AG04450 (cell line): ENCODE measurements around the gene MCC. TPM values are rescaled to one million over a fixed set of nuclear protein-coding genes. Genes with fewer than 3 reads are reported as not detected.

Experiments
- CTCF ChIA-PET: fragments of 300-600, 350-600 bp; formaldehyde crosslinking; extraction: SDS; loops from one replicate; lab custom pipeline; 2022; ENCODE audit warnings: antibody characterized with exemption, inconsistent platforms; lab: Charles Lee
- POLR2A ChIA-PET: fragments of 350-600 bp; formaldehyde crosslinking; extraction: SDS; loops from one replicate; lab custom pipeline; 2021; ENCODE audit warnings: antibody characterized with exemption, inconsistent platforms; lab: Yijun Ruan, JAX
- DNase-seq: peaks from one replicate; pipeline ENCODE4 v3.0.0-alpha.2; 2011; ENCODE audit warnings: low read depth, low spot score
- H3K27ac ChIP-seq: one replicate; pipeline ENCODE4 v1.5.1; 2012; ENCODE audit warnings: low read depth, low read length, control low read depth
- H3K27me3 ChIP-seq: one replicate; pipeline ENCODE4 v1.6.0; 2012; ENCODE audit warnings: low read length; ENCODE audit not compliant: control insufficient read depth, insufficient read depth
- H3K4me3 ChIP-seq: 2 replicates; pipeline ENCODE4 v1.5.1; 2011; ENCODE audit warnings: mild to moderate bottlenecking, low read depth, low read length, control low read depth
- H3K9me3 ChIP-seq: 2 replicates; pipeline ENCODE4 v1.5.1; 2012; ENCODE audit warnings: low read length; ENCODE audit not compliant: control insufficient read depth, insufficient read depth
- polyA plus RNA-seq: library from polyadenylated mRNA; depleted of rRNA; stranded (reverse); fragments of >200 nt; gene quantifications from 2 replicates; pipeline ENCODE4 v1.2.3, GENCODE V29; 2011
- TF ChIP-seq, protein P1 (sequence below): IDR thresholded peaks from 2 replicates; pipeline ENCODE4 v1.5.1; 2011; ENCODE audit warnings: low read depth, low read length, control low read depth, inconsistent platforms

MCC gene
- polyA plus RNA-seq, 1 experiment: 17.5 TPM

DNA sequence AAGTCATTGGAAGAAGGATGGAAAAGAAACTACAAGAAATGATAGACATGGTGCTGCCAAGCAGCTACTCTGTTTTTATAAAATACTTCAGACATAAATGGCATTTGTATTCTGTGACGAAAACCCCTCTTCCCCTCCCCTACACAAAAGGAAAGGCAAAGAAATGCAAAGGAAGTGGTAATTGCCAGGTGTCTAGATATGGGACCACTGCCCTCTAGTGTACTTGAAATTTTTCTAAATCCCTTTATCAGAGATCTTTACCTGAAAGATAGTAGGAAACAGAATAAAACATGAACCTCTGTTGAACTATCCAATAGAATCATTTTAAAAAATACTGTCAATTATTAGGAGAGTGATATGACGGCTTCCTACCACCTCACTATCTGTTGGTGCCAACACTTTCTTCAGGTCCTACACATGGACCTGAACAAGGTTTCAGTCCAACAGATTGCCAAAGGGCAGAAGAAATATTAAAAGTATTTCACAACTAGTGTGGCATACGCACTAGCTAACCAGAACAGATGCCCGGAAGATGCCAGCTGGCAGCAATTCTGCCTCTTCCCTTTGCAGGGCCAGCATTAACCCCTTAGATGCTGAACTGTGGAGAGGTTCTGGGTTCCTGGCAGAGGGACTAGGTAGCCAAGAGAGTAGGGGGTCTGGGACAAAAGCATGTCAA, 157.6 kb downstream of the MCC start:
- DNase-seq: no peak
- H3K4me3 ChIP-seq: no peak overlapping the region
- ChIA-PET CTCF (interaction anchor here (1.1 to 2.3 kb wide), 2 partner anchors 11 to 335 kb away, joined by 3 to 17 read pairs; no protein-coding TSS in a partner anchor), POLR2A (no interaction called here)
- H3K27ac ChIP-seq: no peak overlapping the region
- H3K9me3 ChIP-seq: no peaks in the 10 kb centered on the region
- H3K27me3 ChIP-seq: no peaks in the 10 kb centered on the region
- TF ChIP-seq, protein P1, sequence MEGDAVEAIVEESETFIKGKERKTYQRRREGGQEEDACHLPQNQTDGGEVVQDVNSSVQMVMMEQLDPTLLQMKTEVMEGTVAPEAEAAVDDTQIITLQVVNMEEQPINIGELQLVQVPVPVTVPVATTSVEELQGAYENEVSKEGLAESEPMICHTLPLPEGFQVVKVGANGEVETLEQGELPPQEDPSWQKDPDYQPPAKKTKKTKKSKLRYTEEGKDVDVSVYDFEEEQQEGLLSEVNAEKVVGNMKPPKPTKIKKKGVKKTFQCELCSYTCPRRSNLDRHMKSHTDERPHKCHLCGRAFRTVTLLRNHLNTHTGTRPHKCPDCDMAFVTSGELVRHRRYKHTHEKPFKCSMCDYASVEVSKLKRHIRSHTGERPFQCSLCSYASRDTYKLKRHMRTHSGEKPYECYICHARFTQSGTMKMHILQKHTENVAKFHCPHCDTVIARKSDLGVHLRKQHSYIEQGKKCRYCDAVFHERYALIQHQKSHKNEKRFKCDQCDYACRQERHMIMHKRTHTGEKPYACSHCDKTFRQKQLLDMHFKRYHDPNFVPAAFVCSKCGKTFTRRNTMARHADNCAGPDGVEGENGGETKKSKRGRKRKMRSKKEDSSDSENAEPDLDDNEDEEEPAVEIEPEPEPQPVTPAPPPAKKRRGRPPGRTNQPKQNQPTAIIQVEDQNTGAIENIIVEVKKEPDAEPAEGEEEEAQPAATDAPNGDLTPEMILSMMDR: peak; percentile 54

DNA sequence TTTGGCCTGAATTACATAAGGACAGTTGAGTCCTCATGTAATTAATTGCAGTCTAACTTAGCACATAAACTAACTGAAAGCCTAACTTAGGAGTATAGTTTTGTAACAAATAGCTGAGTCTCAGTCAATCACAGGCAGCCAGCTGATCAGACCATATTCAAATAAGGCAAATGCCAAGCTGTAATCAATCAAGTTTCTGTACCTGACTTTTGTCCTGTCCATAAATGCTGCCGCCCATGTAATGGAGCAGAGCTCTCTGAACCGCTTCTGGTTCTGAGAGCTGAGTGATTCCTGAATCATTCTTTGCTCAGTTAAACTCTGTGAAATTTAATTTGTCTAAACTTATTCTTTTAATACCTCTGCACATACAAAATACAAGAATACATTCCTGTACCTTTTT, 158.3 kb downstream of the MCC start:
- ChIA-PET CTCF (interaction anchor here (1.1 to 2.3 kb wide), 2 partner anchors 10 to 334 kb away, joined by 3 to 17 read pairs; no protein-coding TSS in a partner anchor), POLR2A (no interaction called here)
- Histone ChIP-seq H3K27ac (no peak overlapping the region), H3K4me3 (no peak overlapping the region), H3K9me3 (no peaks in the 10 kb centered on the region), H3K27me3 (no peaks in the 10 kb centered on the region)
- TF ChIP-seq, protein P1: no peak
- DNase-seq: no peak

DNA sequence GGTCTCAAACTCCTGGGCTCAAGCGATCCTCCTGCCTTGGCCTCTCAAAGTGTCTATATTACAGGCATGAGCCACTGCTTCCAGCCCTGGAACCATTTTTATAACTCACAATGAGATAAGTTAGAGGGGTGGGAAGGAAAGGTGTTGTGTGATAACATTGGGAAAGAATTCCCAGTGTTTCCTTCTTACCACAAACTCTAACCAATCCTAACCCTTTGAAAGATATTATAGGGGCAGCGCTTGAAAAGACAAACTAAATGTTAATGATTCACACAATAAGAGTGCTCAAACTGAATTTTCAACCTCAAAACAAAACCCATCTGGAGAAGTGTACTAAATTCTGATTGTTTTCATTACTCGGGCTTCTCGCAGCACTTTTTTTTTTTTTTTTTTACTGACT, 163.2 kb downstream of the MCC start:
- CTCF ChIA-PET: no interaction called here
- Histone ChIP-seq H3K27ac (no peak overlapping the region), H3K4me3 (no peak overlapping the region), H3K27me3 (no peaks in the 10 kb centered on the region), H3K9me3 (no peaks in the 10 kb centered on the region)
- POLR2A ChIA-PET: interaction anchor here (0.7 kb wide), 1 partner anchor 50 kb away, joined by 5 read pairs; no protein-coding TSS in a partner anchor
- no peak for DNase-seq
- TF ChIP-seq, protein P1: no peak

DNA sequence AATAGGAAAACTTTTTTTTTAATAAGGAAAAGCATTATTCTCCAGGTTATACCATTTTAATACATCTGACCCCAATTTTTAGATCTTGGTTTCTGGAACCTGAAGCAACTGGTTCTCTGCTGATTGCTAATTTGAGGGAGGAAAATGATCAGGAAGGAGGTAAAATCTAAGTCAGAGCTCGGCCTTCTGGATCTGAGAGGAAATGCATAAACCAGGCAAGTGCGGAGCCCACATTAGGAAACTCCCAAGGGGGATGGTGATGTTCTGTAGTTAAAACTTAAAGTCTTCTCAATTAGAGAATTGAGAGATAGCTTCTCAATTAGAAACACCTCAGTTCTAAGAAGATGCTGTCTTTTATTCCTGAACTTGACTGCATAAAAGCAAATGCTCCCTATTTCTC, 167.0 kb downstream of the MCC start:
- Histone ChIP-seq H3K9me3 (no peaks in the 10 kb centered on the region), H3K4me3 (no peak overlapping the region), H3K27me3 (no peaks in the 10 kb centered on the region), H3K27ac (no peak overlapping the region)
- ChIA-PET CTCF (interaction anchor here (1.4 kb wide), 1 partner anchor 325 kb away, joined by 5 read pairs; no protein-coding TSS in a partner anchor), POLR2A (no interaction called here)
- DNase-seq: no peak
- TF ChIP-seq, protein P1: no peak

DNA sequence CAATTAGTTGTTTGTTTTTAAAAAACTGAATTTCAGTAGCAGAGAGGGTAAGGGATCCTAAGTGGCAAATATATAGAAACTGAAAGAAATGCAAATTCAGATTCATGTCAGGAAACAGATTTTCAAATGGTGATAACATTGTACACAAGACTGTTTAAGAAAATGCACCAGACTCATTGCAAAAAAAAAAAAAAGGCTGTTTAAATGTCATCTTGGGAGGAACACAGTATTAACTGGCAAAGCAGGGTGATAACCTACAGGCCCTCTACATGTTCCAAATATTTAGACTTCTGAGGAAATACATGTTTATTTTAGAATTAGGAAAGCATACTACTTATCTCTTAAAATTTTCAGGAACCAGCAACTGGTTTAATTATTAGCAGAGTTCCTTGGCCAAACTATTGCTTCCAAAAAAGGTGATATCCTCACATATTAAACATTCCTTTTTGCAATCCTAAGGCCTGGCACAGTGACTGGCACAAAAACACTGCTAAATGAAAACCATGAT, 167.9 kb downstream of the MCC start:
- no peaks in the 10 kb centered on the region for H3K9me3 ChIP-seq
- TF ChIP-seq, protein P1: no peak
- H3K4me3 ChIP-seq: no peak overlapping the region
- no peak for DNase-seq
- POLR2A ChIA-PET: no interaction called here
- no peak overlapping the region for H3K27ac ChIP-seq
- no peaks in the 10 kb centered on the region for H3K27me3 ChIP-seq
- CTCF ChIA-PET: no interaction called here
